ENCODE results near the gene CALHM3.

Gene CALHM3

DNA sequence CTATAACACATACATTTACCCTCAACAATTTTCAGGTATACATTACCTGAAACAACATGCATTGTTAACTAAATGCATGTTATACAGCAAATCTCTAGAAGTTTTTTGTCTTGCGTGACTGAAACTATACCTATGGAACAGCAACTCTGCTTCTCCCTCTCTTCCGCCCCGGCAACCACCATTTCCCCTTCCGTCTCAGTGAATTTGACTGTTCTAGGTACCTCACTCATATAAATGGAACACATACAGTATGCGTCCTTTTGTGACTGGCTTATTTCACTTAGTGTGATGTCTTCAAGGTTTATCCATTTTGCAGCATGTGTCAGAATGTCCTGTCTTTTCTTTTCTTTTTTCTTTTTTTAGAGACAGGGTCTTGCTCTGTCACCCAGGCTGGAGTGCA lies 49.4 kb downstream of the CALHM3 start:
- Histone ChIP-seq H3K4me3 (ENCODE audit: low read depth, low read length) (no peak overlapping the region), H3K9ac (ENCODE audit: low read depth, low read length) (no peak overlapping the region), H3K27me3 (ENCODE audit: control insufficient read depth, insufficient read depth, low read length) (no peaks in the 10 kb centered on the region), H3K9me3 (ENCODE audit: control insufficient read depth, insufficient read depth, low read length) (no peaks in the 10 kb centered on the region), H3K36me3 (ENCODE audit: control insufficient read depth, insufficient read depth, low read length) (peaks cover 98% of the 10 kb centered on the region), H3K4me1 (ENCODE audit: control insufficient read depth, insufficient read depth, low read length) (no peaks in the 10 kb centered on the region), H3K27ac (ENCODE audit: low read depth, low read length) (no peak overlapping the region)

DNA sequence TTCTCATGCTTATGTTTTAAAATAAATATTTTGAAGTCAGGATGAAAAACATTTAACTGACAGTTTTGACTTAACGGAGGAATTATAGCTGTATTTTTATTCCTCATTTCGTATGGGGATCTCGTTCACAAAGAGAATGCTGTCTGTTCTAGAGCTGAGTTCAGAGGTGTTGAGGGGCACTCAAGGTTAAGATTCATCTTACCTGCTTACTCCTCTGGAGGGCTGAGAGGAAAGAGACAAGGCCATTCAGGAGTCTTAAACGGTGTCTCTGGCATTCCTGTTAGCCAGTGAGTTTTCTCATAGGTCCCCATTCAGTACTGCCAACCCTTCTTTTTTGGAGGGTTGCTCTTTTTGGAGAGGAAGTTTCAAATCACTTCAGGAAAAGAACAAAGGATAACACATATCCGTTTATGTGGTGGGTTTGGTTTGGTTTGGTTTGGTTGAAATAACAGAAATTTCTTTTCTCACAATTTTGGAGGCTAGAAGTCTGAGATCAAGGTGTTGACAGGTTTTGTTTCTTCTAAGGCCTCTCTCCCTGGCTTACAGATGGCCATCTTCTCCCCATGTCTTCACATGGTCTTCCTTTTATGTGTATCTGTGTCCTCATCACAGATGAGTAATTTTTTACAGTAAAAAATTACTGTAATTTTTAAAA lies 49.9 kb downstream of the CALHM3 start:
- Histone ChIP-seq H3K4me3 (ENCODE audit: low read depth, low read length) (no peak overlapping the region), H3K27me3 (ENCODE audit: control insufficient read depth, insufficient read depth, low read length) (no peaks in the 10 kb centered on the region), H3K9me3 (ENCODE audit: control insufficient read depth, insufficient read depth, low read length) (no peaks in the 10 kb centered on the region), H3K27ac (ENCODE audit: low read depth, low read length) (no peak overlapping the region), H3K9ac (ENCODE audit: low read depth, low read length) (no peak overlapping the region), H3K4me1 (ENCODE audit: control insufficient read depth, insufficient read depth, low read length) (no peaks in the 10 kb centered on the region), H3K36me3 (ENCODE audit: control insufficient read depth, insufficient read depth, low read length) (peaks cover 98% of the 10 kb centered on the region)

DNA sequence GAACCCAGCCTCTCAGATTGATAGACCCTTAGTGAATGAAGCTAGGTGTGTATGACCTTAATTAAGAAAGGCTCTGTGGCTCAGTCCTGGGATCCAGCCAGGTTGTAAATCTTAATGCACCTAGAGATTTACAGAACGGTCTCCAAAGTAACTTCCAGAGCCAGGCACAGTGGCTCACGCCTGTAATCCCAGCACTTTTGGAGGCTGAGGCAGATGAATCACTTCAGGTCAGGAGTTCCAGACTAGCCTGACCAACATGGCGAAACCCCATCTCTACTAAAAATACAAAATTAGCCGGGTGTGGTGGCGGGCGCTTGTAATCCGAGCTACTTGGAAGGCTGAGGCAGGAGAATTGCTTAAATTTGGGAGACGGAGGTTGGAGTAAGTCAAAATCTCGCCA lies 51.2 kb downstream of the CALHM3 start:
- H3K9me3 ChIP-seq (ENCODE audit: control insufficient read depth, insufficient read depth, low read length): no peaks in the 10 kb centered on the region
- no peak overlapping the region for H3K9ac ChIP-seq (ENCODE audit: low read depth, low read length)
- no peak overlapping the region for H3K27ac ChIP-seq (ENCODE audit: low read depth, low read length)
- no peak overlapping the region for H3K4me3 ChIP-seq (ENCODE audit: low read depth, low read length)
- H3K27me3 ChIP-seq (ENCODE audit: control insufficient read depth, insufficient read depth, low read length): no peaks in the 10 kb centered on the region
- peaks cover 99% of the 10 kb centered on the region for H3K36me3 ChIP-seq (ENCODE audit: control insufficient read depth, insufficient read depth, low read length)
- H3K4me1 ChIP-seq (ENCODE audit: control insufficient read depth, insufficient read depth, low read length): no peaks in the 10 kb centered on the region

DNA sequence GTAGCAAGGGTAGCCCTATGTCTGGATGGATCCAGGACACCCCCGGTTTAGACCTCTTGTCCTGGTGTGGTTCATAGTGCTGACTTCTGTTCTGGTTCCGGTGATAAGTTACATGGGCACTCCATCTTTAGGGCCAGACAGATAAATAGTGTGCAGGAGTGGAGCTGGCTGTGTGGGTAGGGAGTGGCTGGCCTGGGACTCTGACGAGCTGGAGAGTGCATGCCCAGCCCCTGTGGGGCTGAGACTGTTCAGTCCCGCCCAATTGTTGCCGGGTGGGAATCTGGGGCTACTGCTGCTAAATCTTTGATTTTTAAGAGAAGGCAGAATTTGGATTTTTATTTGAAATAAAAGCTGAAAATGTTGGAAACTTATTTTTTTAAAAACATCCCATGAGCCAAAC lies 55.3 kb downstream of the CALHM3 start:
- Histone ChIP-seq H3K27ac (ENCODE audit: low read depth, low read length) (no peak overlapping the region), H3K27me3 (ENCODE audit: control insufficient read depth, insufficient read depth, low read length) (no peaks in the 10 kb centered on the region), H3K4me1 (ENCODE audit: control insufficient read depth, insufficient read depth, low read length) (no peaks in the 10 kb centered on the region), H3K4me3 (ENCODE audit: low read depth, low read length) (no peak overlapping the region), H3K9me3 (ENCODE audit: control insufficient read depth, insufficient read depth, low read length) (no peaks in the 10 kb centered on the region), H3K36me3 (ENCODE audit: control insufficient read depth, insufficient read depth, low read length) (peaks cover 96% of the 10 kb centered on the region), H3K9ac (ENCODE audit: low read depth, low read length) (no peak overlapping the region)

Measured in HUES48 (cell line).